HG02798 (cell line): ENCODE results near the gene IGF2BP2.
"Not testable (repeated sequence)": the region's sequence is repeated elsewhere in the genome, so short reads cannot be mapped to it uniquely, and the experiment has no call there.

ENCODE experiments used
- ATAC-seq: cut with Tn5 transposase; IDR thresholded peaks from one replicate; pipeline ENCODE4 v1.9.1; 2021; ENCODE audit warnings: mild to moderate bottlenecking; ENCODE audit not compliant: unreplicated experiment, poor library complexity

The IGF2BP2 gene

DNA sequence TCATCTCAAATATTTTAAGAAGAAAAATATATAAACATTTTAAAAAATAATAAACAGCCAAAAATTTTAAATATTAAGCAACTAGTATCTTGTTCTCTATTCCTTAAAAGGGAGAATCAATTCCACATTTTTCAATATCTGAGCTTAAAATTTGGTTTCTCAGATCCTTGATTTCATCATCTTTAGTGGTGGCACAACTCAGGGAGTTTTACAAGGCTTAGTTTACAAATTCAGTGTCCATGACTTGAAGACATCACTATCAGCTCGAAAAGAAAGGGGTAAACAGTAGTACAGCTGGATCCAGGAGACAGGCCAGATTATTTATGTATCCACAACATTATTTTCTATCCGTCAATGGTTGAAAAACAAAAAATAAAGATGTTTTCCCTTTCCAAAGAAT is 11.6 kb downstream of the IGF2BP2 start:
- no peak for ATAC-seq

DNA sequence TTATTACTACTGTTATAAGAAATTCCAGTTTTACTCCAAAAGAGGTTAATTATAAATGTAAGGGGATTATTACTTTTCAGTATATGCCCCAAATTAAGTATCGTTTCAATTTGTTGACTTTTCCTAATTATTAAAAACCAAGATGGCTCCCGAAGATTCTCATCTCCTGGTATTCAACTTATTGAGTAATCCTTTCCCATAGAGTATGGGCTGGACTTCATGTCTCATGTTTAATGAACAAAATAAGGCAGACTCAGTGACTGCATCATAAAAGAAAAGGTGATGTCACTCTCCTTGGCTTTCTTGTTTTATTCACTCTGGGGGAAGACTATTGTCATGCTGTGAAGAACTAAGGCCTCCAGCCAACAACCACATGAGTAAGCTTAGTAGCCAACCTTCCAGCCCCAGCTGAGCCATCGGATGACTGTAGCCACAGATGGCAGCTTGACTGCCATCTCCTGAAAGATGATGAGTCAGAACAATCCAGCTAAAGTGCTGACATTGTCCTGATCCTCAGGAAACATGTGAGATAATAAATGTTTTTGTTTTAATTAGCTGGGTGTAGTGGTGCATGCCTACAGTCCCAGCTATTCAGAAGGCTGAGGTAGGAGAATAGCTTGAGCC is 17.3 kb downstream of the IGF2BP2 start:
- ATAC-seq: no peak

DNA sequence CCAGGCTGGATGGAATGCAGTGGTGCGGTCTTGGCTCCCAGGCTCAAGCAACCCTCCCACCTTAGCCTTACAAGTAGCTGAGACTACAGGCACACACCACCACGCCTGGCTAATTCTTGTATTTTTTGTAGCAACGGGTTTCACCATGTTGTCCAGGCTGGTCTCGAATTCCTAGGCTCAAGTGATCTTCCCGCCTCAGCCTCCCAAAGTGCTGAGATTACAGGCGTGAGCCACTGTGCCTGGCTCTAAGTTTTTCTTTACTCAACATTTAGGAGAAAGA is 26.1 kb downstream of the IGF2BP2 start:
- ATAC-seq: not testable (repeated sequence)

- no peak for ATAC-seq
These were observed 26.6 kb downstream of the IGF2BP2 start for GRCh38 chr3:185797993-185798830.

GRCh38 chr3:185797108-185797881 is 27.5 kb downstream of the IGF2BP2 start:
- ATAC-seq: no peak

DNA sequence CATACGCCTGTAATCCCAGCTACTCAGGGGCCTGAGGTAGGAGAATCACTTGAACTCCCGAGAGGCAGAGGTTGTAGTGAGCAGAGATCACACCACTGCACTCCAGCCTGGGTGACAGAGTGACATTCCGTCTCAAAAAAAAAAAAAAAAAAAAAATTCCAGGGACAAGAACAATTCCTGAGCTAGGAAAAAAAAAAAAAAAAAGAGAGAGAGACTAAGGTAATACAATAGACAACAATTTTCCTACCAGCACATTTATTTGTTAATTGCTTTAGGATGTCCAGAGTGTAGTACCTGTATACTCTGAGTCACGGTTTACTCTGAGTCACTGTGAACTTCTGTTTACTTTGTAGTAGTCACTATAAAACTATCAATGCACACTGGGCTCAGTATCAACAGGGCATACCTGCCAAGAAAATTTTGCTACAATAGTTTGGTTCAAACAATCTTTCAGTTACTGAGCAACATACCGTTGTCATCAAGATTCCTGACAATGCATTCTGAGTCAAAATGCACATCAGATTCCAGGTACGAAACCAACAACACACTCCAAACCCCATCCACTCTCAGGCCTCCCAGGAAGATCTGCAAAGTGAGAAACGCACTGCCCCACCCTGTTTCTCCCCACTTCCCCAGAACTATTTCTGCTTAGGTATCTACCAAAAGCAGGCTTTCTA is 28.3 kb downstream of the IGF2BP2 start:
- no peak for ATAC-seq

- no peak for ATAC-seq
These were observed 31.5 kb downstream of the IGF2BP2 start for GRCh38 chr3:185793381-185793780.

GRCh38 chr3:185792955-185793354 is 31.9 kb downstream of the IGF2BP2 start:
- ATAC-seq: no peak

- no peak for ATAC-seq
These were observed 34.7 kb downstream of the IGF2BP2 start for GRCh38 chr3:185789891-185790830.

GRCh38 chr3:185789134-185789533 is 35.7 kb downstream of the IGF2BP2 start:
- ATAC-seq: no peak

GRCh38 chr3:185788292-185788691 is 36.5 kb downstream of the IGF2BP2 start:
- ATAC-seq: no peak

DNA sequence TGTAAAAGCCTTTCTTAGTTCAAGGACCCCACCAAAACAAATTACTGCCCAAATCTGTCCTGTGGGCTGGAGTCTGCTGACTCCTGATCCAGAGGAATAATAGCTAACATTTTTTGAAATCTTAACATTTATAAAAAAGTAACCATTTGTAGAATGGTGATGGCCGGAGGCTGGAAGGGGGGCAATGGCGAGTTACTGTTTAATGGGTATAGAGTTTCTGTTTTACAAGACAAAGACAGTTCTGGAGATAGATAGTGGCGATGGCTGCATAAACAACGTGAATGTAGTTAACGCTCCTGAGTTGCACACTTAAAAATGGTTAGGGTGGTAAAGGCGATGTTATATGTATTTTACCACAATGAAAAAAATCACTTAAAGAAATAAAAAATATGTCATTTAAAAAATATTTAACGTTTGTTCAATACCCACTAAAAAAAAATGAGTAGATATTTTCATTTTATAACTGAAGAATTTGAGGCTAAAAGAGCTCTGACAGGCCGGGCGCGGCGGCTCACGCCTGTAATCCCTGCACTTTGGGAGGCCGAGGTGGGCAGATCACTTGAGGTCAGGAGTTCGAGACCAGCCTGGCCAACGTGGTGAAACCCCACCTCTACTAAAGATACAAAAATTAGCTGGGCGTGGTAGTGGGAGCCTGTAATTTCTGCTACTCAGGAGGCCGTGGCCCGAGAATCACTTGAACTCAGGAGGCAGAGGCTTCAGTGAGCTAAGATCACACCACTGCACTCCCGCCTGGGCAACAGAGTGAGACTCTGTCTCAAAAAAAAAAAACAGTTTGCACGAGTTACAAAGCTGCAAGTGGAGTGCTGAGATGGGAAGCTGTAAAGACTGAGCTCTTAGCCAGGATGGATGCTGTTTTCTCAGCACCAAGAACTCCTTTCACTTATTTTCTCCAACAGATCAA is 37.6 kb downstream of the IGF2BP2 start:
- ATAC-seq: no peak

GRCh38 chr3:185786258-185786657 is 38.6 kb downstream of the IGF2BP2 start:
- not testable (repeated sequence) for ATAC-seq

GRCh38 chr3:185784317-185784716 is 40.5 kb downstream of the IGF2BP2 start:
- ATAC-seq: no peak

DNA sequence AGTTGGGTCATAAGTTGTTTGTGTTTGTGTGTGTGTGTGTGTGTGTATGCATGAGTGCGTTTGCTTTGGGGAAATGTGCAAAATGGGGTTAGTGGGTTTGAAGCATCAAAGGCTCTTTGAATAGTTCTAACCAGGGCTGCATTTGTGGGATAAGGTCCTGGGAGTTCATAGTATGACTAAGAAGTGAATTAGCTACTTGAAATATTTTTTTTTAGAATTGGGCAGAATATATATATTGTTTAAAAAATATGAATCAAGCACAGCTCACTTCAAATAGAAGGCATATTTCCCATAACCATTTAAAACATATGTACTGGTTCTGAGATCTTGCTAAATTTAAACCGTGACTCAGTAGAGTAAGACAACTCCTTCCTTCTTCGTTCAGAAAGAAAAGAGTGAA is 43.1 kb downstream of the IGF2BP2 start:
- no peak for ATAC-seq

DNA sequence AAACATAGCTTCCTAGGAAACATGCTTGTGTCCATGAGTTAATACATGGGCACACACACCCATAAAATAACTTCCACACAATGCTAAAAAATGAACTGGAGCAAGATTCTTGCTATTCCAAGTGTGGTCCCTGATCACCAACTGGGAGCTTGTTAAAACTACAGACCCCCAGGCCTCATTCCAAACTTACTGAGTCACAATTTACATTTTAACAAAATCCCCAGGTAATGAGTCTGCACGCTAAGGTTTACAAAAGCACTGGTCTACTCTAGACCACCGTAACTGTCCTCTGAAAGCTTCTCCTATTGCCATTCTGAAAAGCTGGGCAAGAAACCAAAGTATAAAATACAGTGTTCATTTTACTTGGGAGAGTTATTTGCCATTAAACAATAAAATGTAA is 45.4 kb downstream of the IGF2BP2 start:
- no peak for ATAC-seq

DNA sequence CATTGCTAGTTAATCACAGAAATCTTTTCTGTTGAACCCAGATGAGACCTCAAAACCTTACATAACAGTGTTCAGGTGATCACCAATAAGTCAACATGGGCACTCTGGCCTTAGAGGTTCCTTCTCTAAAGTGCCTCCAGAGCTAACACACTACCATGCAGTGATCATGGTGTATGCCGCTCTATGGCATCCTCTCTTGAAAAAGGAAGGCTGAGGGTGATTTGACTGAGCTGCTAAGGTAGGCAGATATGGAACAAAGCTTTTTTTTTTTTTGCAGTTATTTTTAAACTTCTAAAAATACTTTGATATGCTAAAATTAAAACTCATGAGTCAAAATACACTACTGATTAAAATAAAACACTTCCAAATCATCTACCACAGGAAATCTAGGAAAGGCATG is 46.0 kb downstream of the IGF2BP2 start:
- no peak for ATAC-seq

GRCh38 chr3:185778094-185778493 is 46.7 kb downstream of the IGF2BP2 start:
- no peak for ATAC-seq

DNA sequence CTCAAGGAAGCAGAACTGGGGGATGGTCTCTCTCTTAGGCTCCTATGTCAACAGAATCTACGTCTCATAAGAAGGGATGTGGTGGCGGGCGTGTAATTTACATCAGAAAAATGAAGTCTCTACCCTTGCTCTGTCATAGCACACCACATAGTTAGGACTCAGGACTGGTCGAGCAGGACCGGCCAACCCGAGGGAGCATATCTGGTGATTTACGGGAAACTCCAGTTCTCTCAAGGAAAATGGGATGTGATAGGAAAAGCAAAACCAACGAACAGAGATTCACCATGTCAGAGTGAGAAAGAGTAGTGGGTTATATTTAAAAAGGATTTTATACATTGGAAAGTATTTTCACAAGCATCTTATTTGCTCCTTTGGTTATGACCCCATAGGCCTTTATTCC is 54.7 kb downstream of the IGF2BP2 start:
- no peak for ATAC-seq
